Measurements from ENCODE around the gene VWC2. TPM values are rescaled to one million over a fixed set of nuclear protein-coding genes. Genes with fewer than 3 reads are reported as not detected.

Gene VWC2
- total RNA-seq, 2 donors from 2014 or later: 0.10 to 0.60 TPM

GRCh38 chr7:49892481-49892880 lies 119.0 kb downstream of the VWC2 start:
- DNase-seq (ENCODE audit: low spot score): no peak
- intact Hi-C loops (cut with DNase I): no loop called here

GRCh38 chr7:49893131-49893530 lies 119.7 kb downstream of the VWC2 start:
- intact Hi-C loops (cut with DNase I): no loop called here
- no peak for DNase-seq (ENCODE audit: low spot score)

- intact Hi-C loops (cut with DNase I): no loop called here
- no peak for DNase-seq (ENCODE audit: low spot score)
These were observed 121.1 kb downstream of the VWC2 start for GRCh38 chr7:49894543-49894942.

GRCh38 chr7:49911909-49912308 lies 138.5 kb downstream of the VWC2 start:
- intact Hi-C loops (cut with DNase I): no loop called here
- no peak for DNase-seq (ENCODE audit: low spot score)

- DNase-seq (ENCODE audit: low spot score): no peak
These were observed 153.3 kb downstream of the VWC2 start for GRCh38 chr7:49926720-49927119.

GRCh38 chr7:49927631-49928030 lies 154.2 kb downstream of the VWC2 start:
- no peak for DNase-seq (ENCODE audit: low spot score)
- intact Hi-C loops (cut with DNase I): no loop called here

More at GRCh38 chr7:49926720-49927119, 153.3 kb downstream of the VWC2 start:
- intact Hi-C loops (cut with DNase I): no loop called here

GRCh38 chr7:49928787-49929186 lies 155.3 kb downstream of the VWC2 start:
- no peak for DNase-seq (ENCODE audit: low spot score)
- intact Hi-C loops (cut with DNase I): no loop called here

- no peak for DNase-seq (ENCODE audit: low spot score)
- intact Hi-C loops (cut with DNase I): no loop called here
These were observed 158.2 kb downstream of the VWC2 start for GRCh38 chr7:49931627-49932026.

GRCh38 chr7:49937608-49938007 lies 164.2 kb downstream of the VWC2 start:
- DNase-seq (ENCODE audit: low spot score): no peak
- intact Hi-C loops (cut with DNase I): no loop called here
